COLO668 (cell line): ENCODE results near the gene TMCC1.
A peak's percentile ranks its signal among the peaks of the same experiment; 100 is the strongest.

Experiments used
- DNase-seq: peaks from one replicate; lab custom pipeline; 2025; ENCODE audit not compliant: unreplicated experiment; lab: John Stamatoyannopoulos, UW

Gene TMCC1

DNA sequence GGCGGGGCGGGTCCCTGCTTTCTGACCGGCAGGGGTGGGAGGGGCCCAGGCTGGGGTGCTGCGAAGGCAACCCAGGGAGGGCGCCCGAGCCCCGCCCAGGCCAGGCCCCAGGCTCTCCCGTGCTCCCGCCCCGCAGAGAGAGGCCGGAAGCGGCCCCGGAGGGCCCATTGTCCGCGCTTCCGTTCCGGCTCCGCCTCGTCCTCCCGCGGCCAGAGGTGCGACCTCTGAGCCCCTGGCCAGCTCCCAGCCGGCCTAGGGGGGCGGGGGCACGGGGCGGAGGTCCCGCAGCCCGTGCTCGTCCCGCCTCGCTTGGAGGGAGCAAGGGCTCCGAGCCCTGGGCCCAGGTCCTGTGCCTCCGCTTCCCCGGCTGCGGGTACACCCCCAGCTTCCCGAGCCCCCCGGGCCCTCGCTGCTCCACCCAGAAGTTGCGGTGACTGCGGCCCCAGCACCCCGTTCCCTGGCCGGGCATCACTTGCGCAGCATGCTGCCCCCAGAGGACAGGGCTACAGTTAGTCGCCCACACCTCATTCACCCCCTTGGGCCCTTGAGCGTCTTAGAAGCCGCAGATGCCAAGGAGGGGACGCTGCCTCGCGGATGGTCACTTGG is 266.7 kb downstream of the TMCC1 start:
- DNase-seq = peak; percentile 92

GRCh38 chr3:129625072-129625874 is 268.2 kb downstream of the TMCC1 start:
- no peak for DNase-seq

DNA sequence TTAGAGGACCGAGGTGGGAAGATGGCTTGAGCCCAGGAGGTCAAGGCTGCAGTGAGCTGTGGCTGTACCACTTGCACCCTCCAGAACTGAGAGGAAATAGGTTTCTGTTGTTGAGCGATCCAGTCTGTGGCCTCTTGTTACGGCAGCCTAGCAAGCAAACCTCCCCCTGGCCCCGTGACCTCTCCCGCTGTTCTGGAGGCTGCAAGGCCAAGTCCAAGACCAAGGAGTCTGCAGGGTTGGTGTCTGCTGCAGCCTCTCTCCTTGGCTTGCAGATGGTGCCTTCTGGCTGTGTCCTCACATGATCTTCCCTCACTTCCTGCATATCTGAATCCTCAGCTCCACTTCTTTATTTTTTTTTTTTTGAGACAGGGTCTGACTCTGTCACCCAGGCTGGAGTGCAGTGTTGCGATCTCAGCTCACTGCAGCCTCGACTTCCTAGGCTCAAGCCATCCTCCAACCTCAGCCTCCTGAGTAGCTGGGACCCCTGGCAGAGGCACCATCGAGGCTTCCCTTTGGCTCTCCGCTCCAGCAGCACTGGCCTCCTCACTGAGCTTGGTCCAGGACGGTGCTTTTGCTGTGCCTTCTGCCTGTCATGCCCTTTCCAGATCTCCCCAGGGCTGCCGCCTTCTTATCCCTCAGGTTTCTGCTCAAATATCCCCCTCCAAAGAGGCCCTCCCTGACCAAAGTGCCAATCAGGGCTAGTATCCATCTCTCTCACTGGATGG is 269.0 kb downstream of the TMCC1 start:
- DNase-seq = no peak

DNA sequence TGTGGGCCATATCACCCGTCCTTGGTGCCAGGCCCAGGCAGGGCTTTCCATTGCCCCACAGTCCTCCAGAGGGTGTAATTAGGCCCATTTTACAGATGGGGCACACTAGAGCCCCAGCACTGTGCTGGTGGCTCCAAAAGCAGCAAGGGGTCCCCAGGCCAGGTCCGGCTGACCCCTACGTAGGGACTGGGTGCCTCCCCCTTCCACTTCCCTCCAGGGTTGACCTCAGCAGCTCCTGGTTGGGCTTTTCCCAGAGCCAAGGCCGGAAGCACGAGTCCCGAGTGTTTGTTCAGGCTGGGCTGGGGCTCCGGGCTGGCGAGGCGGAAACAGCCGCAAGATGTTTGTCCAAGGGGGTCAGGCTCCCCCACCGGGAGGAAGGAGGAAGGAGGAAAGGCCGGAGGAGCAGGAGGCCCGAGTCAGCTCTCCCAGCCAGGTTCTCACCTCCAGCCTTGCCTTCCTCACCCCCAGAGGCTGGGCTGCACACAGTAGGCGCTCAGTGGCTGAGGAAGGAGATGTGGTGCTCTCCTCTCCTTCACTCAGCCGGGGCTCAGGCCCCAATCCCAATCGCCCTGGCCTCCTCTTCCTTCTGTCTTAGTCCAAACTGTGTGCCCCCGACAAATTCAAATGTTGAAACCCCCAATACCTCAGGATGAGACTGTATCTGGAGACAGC is 269.9 kb downstream of the TMCC1 start:
- peak; percentile 25 for DNase-seq

DNA sequence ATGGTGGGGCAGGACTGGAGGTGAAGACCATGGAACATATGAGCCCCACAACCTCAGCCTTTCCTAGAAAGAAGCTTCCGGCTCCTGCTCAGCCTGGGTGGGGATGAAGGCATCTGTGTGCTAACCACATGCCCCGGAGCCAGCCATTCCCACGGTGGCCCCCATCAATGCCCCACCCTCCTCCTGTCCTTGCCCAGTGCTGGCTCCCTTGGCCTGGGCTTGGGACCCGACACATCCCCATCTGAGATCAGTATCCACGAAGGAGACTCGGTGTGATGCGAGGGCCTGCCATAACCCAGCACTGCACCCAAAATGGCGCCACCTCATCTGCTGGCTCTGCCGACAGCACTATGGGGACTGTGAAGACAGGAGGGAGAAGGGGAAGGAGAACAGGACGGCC is 270.6 kb downstream of the TMCC1 start:
- no peak for DNase-seq

DNA sequence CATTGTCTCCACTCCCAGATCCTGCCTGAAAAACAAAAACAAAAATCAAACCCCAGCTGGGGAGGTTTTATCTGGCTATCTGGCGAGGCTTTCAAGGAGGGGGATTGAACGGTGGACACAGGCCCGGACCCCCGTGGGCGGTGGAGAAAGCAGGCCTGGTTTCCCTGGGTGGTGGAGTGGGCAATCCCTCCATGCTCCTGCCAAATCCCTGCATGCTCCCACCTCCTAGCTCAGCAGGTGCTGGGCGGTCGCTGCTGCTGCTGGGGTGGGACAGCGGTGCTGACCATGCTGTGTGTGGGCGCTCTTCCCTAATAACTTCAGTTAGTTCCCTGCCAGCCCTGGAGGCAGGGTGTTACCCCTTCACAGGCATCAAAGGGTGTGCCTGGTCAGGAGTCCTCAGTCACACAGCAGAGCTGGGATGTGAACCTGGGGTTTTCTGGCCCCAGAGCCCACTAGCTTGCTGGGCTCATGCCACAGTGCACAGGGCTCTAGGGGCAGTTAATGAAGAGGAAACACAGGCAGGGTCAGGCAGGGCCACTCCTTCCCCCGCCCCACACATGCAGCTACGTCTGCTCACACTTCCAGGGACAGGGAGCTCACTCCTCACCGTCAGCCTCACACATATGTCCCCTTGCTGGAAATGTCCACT is 271.2 kb downstream of the TMCC1 start:
- DNase-seq = no peak

- no peak for DNase-seq
Measured at GRCh38 chr3:129621626-129622225, 271.8 kb downstream of the TMCC1 start.

DNA sequence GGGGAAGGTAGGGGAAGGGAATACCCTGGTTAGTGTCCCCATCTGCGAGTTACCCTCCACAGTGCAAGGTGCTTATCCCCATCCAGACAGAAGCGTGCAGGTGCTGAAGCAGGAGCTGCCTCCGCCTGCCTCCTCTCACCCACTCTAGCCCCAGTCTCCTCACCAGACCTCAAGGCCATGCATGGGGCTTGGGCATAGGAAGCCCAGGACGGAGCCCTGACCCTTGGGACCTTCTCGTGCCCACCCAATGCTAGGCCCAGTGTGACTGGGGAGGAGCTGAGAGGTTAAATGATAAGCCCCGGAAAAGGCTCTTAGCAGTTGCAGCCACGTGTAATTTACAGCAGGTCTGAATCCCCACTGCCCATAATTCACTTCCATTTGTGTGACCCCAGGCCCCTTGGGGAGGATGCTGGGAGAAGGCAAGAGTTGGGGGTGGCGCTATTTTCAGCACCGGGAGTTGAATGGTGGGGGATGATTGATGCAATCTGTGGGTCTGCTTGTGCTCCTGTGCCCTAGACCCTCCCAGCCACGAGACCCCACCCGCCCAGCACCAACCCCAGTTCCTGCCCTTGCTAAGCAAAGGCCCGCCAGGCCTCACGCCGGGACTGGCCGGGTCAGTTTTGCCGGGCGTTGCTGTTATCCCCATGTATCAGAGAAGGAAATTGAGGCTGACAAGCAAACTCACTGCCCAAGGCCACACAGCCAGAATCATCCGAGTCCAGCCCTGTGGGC is 272.5 kb downstream of the TMCC1 start:
- no peak for DNase-seq

GRCh38 chr3:129619726-129620162 is 273.8 kb downstream of the TMCC1 start:
- no peak for DNase-seq

- no peak for DNase-seq
Measured at GRCh38 chr3:129618901-129619671, 274.4 kb downstream of the TMCC1 start.

DNA sequence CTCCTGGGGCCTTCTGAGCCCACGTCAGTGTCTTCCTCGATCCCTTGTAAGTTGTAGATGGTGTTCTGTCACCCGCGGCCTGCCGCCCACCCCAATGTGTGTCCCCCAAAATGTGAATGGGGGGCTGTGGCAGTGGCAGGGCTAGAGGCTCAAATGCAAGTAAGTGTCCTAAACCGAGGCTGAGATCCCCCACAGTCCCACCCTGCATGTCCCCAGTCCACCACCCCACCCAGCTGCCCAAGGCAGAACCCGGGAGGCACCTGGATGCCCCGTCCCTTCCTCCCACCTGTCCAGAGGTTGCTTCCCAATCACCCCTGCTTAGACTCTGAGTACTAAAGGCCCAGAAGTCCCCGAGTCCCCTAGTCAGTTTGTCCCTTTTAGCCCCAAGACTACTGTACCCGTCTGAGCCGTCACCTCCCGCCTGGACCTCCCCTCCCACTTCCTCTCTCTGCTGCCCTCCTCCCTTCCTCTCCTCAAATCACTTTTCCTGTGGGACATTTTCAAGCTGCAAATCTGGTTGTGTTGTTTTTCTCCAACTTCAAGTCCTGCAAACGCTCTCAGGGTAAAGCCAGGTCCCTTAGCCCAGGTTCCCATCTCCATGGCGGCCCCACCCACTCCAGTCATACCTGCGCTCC is 275.2 kb downstream of the TMCC1 start:
- no peak for DNase-seq

DNA sequence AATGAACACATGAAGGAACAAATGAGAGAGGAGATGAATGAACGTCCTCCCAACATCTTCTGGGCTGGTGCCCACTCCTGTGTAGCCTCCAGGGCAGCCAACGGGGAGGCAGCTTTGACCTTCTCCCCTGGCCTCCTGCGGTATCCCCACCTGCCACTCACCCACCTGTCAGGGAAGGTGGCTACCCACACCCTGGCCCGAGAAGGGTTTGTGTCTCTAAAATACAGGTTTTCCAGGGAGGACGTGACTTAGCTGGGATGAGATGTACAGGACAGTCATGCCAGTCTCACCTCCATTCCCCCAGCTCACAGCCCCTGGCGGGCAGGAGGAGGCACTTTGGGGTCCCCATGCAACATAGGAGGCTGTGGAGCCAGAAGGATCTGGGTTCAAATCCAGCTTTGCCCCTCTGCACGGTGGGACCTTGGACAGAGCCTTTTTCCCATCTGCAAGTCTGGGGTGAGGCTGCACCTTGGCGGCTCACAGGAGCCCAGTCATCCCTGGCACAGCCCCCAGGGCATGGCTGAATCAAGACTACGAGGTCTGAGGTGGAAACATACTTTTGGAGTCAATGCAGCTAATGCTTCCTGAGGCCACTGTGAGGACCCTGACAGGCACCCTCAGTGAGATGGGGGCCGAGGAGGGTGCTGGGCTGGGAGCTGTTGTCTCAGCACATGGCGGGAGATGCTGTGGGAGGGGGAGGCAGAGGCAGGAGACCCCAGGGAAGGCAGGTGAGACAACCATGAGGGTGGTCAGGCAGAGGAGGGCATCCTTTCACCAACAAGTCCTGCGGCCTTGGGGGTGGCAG is 275.9 kb downstream of the TMCC1 start:
- no peak for DNase-seq

DNA sequence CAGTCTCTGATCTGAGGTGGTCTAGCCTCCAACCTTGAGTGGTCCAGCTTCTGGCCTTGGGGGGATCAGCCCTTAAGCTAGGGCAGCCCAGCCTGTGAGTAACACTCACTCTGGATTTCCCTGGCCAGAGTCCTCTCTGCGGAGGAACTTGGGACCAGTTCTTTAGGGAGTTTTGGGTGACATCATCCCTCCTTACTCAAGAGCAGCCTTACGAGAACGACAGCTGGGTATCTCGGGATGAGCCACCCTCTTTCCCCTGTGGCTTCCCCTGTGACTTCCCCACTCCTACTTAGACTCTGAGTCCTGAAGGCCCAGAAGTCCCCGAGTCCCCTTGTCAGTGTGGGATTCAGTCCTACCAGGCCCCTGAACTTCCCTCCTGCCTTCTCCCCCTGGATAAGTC is 276.8 kb downstream of the TMCC1 start:
- no peak for DNase-seq

- DNase-seq = no peak
Measured at GRCh38 chr3:129616291-129616690, 277.2 kb downstream of the TMCC1 start.

DNA sequence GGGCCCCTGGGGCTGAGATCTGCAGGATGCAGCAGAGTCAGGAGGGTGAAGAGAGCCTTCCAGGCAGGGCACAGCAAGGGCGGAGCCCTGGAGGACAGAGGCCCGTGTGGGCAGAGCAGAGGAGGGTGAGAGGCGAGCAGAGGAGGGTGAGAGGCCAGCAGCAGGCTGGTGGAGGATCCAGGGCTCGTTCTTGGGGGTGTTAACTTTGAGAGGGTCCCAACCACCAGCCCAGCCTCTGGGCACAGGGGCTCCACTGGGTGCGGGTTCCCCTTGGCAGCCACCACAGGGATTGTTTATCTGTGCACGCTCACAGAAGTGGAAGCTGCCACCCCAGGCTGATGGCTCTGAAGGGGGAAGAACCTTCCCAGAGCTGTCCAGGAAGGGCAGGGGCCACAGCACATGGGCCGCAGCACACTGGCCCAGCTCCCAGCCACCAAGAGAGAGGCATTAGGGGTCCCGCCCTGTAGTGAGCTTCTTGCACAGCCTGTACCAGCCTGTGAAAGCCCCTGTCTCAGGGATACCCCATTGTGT is 277.7 kb downstream of the TMCC1 start:
- DNase-seq = no peak

GRCh38 chr3:129614927-129615363 is 278.6 kb downstream of the TMCC1 start:
- no peak for DNase-seq

GRCh38 chr3:129614435-129614834 is 279.1 kb downstream of the TMCC1 start:
- DNase-seq = no peak

- DNase-seq = no peak
Measured at GRCh38 chr3:129613367-129613740, 280.2 kb downstream of the TMCC1 start.
